Esophagus squamous epithelium (tissue), 5 donors: ENCODE measurements around the gene BEND5. TPM values are rescaled to one million over a fixed set of nuclear protein-coding genes. Genes with fewer than 3 reads are reported as not detected.

Experiments used
- DNase-seq: peaks from one replicate; lab custom pipeline; 2025; lab: John Stamatoyannopoulos, UW
- H3K27ac ChIP-seq, 4 donors: fragments of 200-600 bp; sonication (generic); one replicate each; pipeline ENCODE4 v1.5.1; 2016 to 2019; ENCODE audit warnings: mild to moderate bottlenecking in 1 of 4
- H3K27me3 ChIP-seq, 4 donors: fragments of 200-600 bp; sonication (generic); 1 replicate in 3 of 4; 2 replicates in 1 of 4; pipeline versions ENCODE4 v1.5.1 to v1.6.0; 2017 to 2021; ENCODE audit warnings: antibody characterized with exemption in 1 of 4
- H3K36me3 ChIP-seq, 3 donors: fragments of 200-600 bp; sonication (generic); one replicate each; pipeline ENCODE4 v1.5.1; 2016 to 2019
- H3K4me1 ChIP-seq, 3 donors: fragments of 200-600 bp; sonication (generic); one replicate each; pipeline ENCODE4 v1.5.1; 2017 to 2019
- H3K4me3 ChIP-seq, 4 donors: fragments of 200-600 bp; sonication (generic); 1 replicate in 3 of 4; 2 replicates in 1 of 4; pipeline ENCODE4 v1.5.1; 2016 to 2019; ENCODE audit warnings: mild to moderate bottlenecking in 2 of 4, moderate library complexity in 1 of 4
- H3K9me3 ChIP-seq, 3 donors: fragments of 200-600 bp; sonication (generic); one replicate each; pipeline ENCODE4 v1.5.1; 2016 to 2019
- CTCF ChIP-seq, 6 experiments: fragments of 450-650 bp in 4 of 6; fragments of 200-600 bp in 2 of 6; sonication (generic) in 2 of 6; IDR thresholded peaks; one replicate each; pipeline ENCODE4 v1.5.1; 2016 to 2019; ENCODE audit warnings: antibody characterized with exemption in 6 of 6, mild to moderate bottlenecking in 4 of 6, moderate library complexity in 4 of 6
- POLR2A ChIP-seq, 4 donors: fragments of 450-650 bp; IDR thresholded peaks; one replicate each; pipeline ENCODE4 v1.6.1; 2017; ENCODE audit warnings: antibody characterized with exemption in 4 of 4, mild to moderate bottlenecking in 4 of 4, moderate library complexity in 3 of 4
- WGBS, 2 donors: methylation state at CpG; one replicate each; pipeline ENCODE4 v1.1.5; 2018; 5-methylcytosine and 5-hydroxymethylcytosine counted together
- intact Hi-C: fragments of 100-400 bp; cut with DNase I; formaldehyde crosslinking; loops from one replicate; pipeline ENCODE4 v1.15.0; 2022
- total RNA-seq, 4 donors: library from RNA; depleted of rRNA; stranded (reverse); fragments of >200 nt; gene quantifications; one replicate each; pipeline ENCODE4 v1.1.0, GENCODE V29; 2016
- donor health status: DM: yes; HTN: yes; CAD: no.

Gene BEND5
- total RNA-seq, 4 donors from 2014 or later, result 1.8 to 2.3 TPM; not detected in 2

GRCh38 chr1:48687282-48688045 is 89.2 kb downstream of the BEND5 start:
- TF ChIP-seq CTCF (IDR thresholded peaks at IDR 0.05) (no peak), POLR2A (IDR thresholded peaks at IDR 0.05) (no peak)
- no peaks in the 10 kb centered on the region for H3K4me1 ChIP-seq
- H3K4me3 ChIP-seq, result no peak overlapping the region
- intact Hi-C loops, result no loop called here
- H3K36me3 ChIP-seq, result no peaks in the 10 kb centered on the region
- H3K27ac ChIP-seq, result no peak overlapping the region
- peaks cover 0 to 10% (median 0%) of the 10 kb centered on the region in 4 donors for H3K27me3 ChIP-seq
- DNase-seq, result no peak
- no peaks in the 10 kb centered on the region for H3K9me3 ChIP-seq
- 61 to 71% methylated on average over 11 to 13 of the region's 13 CpGs for WGBS, 2 donors

- intact Hi-C loops, result no loop called here
- no peaks in the 10 kb centered on the region for H3K27me3 ChIP-seq
- TF ChIP-seq CTCF (IDR thresholded peaks at IDR 0.05) (no peak), POLR2A (IDR thresholded peaks at IDR 0.05) (no peak)
- no peaks in the 10 kb centered on the region for H3K4me1 ChIP-seq
- no peak overlapping the region for H3K4me3 ChIP-seq
- WGBS, 2 donors, result 84% methylated on average over 5 of the region's 5 CpGs
- no peaks in the 10 kb centered on the region for H3K36me3 ChIP-seq
- DNase-seq, result no peak
- H3K27ac ChIP-seq, result no peak overlapping the region
- H3K9me3 ChIP-seq, result no peaks in the 10 kb centered on the region
Observed at GRCh38 chr1:48686159-48686558, 90.5 kb downstream of the BEND5 start.

- H3K4me3 ChIP-seq, result no peak overlapping the region
- H3K27ac ChIP-seq, result no peak overlapping the region
- no peak for DNase-seq
- no peaks in the 10 kb centered on the region for H3K27me3 ChIP-seq
- H3K9me3 ChIP-seq, result no peaks in the 10 kb centered on the region
- no peaks in the 10 kb centered on the region for H3K36me3 ChIP-seq
- 85 to 98% methylated on average over 4 of the region's 4 CpGs for WGBS, 2 donors
- H3K4me1 ChIP-seq, result no peaks in the 10 kb centered on the region
- no peak for TF ChIP-seq CTCF (IDR thresholded peaks at IDR 0.05)
- TF ChIP-seq POLR2A (IDR thresholded peaks at IDR 0.05), result no peak
- intact Hi-C loops, result no loop called here
Observed at GRCh38 chr1:48684381-48684780, 92.3 kb downstream of the BEND5 start.

GRCh38 chr1:48683839-48684238 is 92.9 kb downstream of the BEND5 start:
- no peaks in the 10 kb centered on the region for H3K36me3 ChIP-seq
- no peaks in the 10 kb centered on the region for H3K4me1 ChIP-seq
- no peak for DNase-seq
- TF ChIP-seq CTCF (IDR thresholded peaks at IDR 0.05) (no peak), POLR2A (IDR thresholded peaks at IDR 0.05) (no peak)
- no peak overlapping the region for H3K27ac ChIP-seq
- H3K9me3 ChIP-seq, result no peaks in the 10 kb centered on the region
- intact Hi-C loops, result no loop called here
- no peaks in the 10 kb centered on the region for H3K27me3 ChIP-seq
- H3K4me3 ChIP-seq, result no peak overlapping the region
- WGBS, 2 donors, result 50 to 82% methylated on average over 3 of the region's 3 CpGs

GRCh38 chr1:48681476-48682305 is 95.0 kb downstream of the BEND5 start:
- TF ChIP-seq POLR2A (IDR thresholded peaks at IDR 0.05) (no peak), CTCF (IDR thresholded peaks at IDR 0.05) (no peak)
- no peak overlapping the region for H3K27ac ChIP-seq
- H3K9me3 ChIP-seq, result no peaks in the 10 kb centered on the region
- WGBS, 2 donors, result 55% methylated on average over 3 of the region's 4 CpGs; no CpG with 5 or more reads in 1 of the 2 donors
- no peak for DNase-seq
- intact Hi-C loops, result no loop called here
- peaks cover 0 to 6% (median 0%) of the 10 kb centered on the region in 3 donors for H3K4me1 ChIP-seq
- H3K27me3 ChIP-seq, result peaks cover 0 to 9% (median 0%) of the 10 kb centered on the region in 4 donors
- no peaks in the 10 kb centered on the region for H3K36me3 ChIP-seq
- no peak overlapping the region for H3K4me3 ChIP-seq
